Measurements from ENCODE around the gene DYRK2.
A peak's percentile ranks its signal among the peaks of the same experiment; 100 is the strongest.

Gene DYRK2

DNA sequence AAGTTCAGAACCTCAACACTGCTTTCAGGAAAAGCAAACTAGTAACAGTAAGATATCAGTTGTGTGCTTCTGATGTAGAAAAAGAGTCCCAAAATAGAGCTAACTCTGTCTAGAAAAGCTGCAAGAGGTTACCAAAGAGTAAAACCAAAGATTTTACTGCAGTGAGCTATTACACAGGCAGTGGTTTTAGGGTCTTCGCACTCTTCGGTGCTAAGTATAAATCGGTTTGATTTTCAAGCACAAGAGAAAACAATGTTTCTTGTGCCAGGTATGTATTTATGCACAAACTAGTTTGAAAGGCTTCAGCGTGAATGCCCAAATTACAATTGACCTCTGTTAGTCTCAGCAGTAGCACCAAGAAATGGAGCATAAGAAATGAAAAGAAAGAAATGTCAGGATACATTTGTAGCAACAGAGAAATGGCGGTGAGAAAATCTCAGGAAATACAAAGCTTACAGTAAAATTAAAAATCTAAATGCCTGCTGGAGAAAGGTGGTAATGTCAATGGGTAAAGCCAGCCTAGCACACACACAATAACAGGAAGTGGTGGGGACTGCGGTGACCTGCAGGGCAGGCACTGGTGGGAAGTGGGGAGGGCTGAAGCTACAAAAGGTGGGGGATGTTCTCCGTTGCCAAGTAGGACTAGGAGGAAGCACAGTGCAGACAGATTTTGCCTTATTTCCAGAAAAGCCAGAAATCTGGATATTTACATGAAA is 18.0 kb upstream of the DYRK2 start:
- DNase-seq (ENCODE audit: low read depth): peak; percentile 58
- TF ChIP-seq, protein P1, sequence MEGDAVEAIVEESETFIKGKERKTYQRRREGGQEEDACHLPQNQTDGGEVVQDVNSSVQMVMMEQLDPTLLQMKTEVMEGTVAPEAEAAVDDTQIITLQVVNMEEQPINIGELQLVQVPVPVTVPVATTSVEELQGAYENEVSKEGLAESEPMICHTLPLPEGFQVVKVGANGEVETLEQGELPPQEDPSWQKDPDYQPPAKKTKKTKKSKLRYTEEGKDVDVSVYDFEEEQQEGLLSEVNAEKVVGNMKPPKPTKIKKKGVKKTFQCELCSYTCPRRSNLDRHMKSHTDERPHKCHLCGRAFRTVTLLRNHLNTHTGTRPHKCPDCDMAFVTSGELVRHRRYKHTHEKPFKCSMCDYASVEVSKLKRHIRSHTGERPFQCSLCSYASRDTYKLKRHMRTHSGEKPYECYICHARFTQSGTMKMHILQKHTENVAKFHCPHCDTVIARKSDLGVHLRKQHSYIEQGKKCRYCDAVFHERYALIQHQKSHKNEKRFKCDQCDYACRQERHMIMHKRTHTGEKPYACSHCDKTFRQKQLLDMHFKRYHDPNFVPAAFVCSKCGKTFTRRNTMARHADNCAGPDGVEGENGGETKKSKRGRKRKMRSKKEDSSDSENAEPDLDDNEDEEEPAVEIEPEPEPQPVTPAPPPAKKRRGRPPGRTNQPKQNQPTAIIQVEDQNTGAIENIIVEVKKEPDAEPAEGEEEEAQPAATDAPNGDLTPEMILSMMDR (IDR thresholded peaks at IDR 0.05; ENCODE audit: low read depth, low read length, missing control alignments): no peak
- no peak overlapping the region for H3K4me3 ChIP-seq (ENCODE audit: low read depth, low read length)

DNA sequence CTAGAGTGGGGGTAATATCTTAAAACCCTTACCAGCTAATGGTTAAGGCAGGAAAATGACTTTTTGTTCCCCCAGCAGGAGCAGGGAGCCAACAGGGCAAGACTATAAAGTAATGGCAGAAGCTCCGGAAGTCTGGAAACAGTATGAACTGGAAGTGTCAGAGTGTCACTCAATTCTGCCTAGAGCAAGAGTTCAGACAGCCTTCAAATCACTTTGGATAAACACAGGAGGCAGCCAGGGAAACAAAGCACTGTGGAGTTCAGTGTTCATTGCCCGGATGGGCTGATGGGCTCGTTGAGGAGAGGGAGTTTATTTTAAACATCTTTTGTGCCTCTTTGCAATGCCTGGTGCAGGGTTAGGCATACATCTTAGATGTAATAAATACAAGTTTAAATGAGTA is 16.5 kb upstream of the DYRK2 start:
- H3K4me3 ChIP-seq (ENCODE audit: low read depth, low read length): no peak overlapping the region
- TF ChIP-seq, protein P1 (IDR thresholded peaks at IDR 0.05; ENCODE audit: low read depth, low read length, missing control alignments): no peak
- no peak for DNase-seq (ENCODE audit: low read depth)

DNA sequence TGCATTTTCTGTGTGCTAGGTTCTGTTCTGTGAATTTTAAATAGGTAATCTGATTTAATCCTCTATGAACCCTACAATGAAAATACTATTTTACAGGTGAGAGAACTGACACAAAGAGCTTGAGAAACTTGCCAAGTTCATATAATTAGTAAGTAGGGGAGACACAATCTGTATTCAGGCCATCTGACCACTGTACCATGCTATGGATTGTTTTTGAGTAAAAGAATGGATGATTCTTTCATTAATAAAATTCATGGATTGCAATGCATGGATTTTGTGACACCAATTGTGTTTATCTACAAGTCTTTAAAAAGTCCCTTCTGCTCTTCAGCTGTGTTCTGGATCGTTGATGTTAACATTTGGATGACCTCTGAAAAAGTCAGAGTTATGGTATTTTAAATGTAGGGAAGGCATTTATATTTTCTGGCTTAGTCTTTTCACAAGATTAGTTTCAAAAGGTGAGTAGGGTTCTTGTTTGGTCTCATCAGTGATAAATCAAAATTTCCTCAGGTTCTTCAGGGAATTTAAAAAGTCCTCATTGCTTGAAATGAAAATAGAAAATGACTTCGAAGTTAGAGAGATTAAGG is 15.4 kb upstream of the DYRK2 start:
- H3K4me3 ChIP-seq (ENCODE audit: low read depth, low read length): no peak overlapping the region
- TF ChIP-seq, protein P1 (IDR thresholded peaks at IDR 0.05; ENCODE audit: low read depth, low read length, missing control alignments): no peak
- no peak for DNase-seq (ENCODE audit: low read depth)

DNA sequence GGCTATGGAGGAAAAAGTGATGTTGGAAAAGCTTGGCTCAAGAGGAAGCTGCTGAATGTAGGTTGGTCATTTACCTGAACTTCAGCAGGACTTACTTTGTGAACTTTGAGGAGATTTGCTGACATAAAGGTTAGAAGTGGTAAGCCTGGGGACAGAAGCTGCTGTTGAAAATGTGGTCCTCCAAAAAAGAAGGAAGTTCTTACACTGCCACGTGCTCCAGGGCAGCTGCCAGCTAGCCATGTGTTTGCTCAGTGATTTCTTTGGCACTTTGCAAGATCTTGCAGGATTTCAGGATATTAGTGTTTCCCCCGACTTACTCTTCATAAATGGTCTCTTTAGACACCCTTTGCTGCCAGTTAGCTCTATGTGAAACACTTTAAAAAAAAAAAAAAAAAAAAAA is 14.8 kb upstream of the DYRK2 start:
- TF ChIP-seq, protein P1 (IDR thresholded peaks at IDR 0.05; ENCODE audit: low read depth, low read length, missing control alignments): no peak
- H3K4me3 ChIP-seq (ENCODE audit: low read depth, low read length): no peak overlapping the region
- no peak for DNase-seq (ENCODE audit: low read depth)

DNA sequence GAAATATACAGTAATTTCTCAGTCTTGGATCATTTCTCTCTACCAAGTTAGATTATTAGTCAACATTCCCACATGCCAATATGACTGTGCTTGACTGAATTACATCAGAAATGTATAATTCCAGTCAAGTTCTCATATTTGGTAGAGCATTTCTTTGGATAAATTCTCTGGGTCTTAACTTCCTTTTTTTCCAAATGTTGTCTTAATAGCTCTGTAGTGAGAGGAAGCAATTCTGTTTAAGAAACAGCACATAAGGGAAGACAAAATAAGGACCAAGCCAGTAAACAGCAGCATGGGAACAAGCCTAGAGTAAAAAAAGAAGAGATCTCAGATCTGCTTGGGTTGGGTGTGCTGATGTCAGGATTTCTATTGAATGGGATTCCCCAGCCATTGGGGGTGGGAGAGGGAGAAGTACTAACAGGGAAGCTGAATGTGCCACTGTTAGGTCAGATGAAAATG is 14.2 kb upstream of the DYRK2 start:
- no peak overlapping the region for H3K4me3 ChIP-seq (ENCODE audit: low read depth, low read length)
- DNase-seq (ENCODE audit: low read depth): no peak
- TF ChIP-seq, protein P1 (IDR thresholded peaks at IDR 0.05; ENCODE audit: low read depth, low read length, missing control alignments): no peak

DNA sequence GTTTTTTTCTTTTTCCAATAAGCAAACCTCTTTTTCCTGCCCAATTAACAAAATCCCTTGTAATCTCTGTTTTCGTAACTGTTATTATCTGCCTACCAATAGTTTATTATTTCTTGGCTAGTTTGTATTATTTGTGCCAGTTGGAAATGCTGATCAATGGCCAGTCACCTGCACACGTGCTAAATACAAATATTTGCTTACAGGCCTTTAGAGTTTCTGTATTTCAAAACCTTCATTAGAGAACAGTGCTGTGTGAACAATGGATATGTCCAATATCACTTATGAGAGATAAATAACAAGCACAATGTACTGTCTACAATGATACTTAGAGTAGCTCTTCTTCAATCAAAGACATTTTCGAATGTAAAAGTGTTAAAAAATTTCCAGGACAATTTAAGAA is 10.8 kb upstream of the DYRK2 start:
- H3K4me3 ChIP-seq (ENCODE audit: low read depth, low read length): no peak overlapping the region
- no peak for DNase-seq (ENCODE audit: low read depth)
- TF ChIP-seq, protein P1 (IDR thresholded peaks at IDR 0.05; ENCODE audit: low read depth, low read length, missing control alignments): no peak

DNA sequence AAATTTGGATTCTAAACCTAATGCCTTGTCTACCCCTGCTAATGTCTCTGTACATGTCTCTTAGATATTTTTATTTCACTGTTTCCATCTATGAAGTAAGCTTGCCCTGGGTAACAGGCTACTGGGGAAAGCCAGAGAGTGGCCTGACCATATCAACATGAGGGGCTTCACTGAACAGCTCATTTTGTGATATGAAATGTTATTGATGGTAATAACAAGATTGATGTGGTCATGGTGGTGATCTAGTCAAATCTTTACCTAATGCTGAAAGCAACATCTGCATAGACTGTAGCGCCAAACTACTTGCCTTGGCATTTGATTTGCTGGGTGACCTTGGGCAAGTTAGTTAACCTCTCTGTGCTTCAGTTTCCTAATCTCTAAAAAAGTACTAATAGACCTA is 9.9 kb upstream of the DYRK2 start:
- TF ChIP-seq, protein P1 (IDR thresholded peaks at IDR 0.05; ENCODE audit: low read depth, low read length, missing control alignments): no peak
- DNase-seq (ENCODE audit: low read depth): no peak
- H3K4me3 ChIP-seq (ENCODE audit: low read depth, low read length): no peak overlapping the region

All from GM12864 (cell line).